NB4 (cell line): ENCODE measurements around the gene RPS6KA3.
"Not testable (repeated sequence)": the region's sequence is repeated elsewhere in the genome, so short reads cannot be mapped to it uniquely, and the experiment has no call there.

ENCODE experiments used
- DNase-seq: peaks from one replicate; pipeline ENCODE4 v3.0.0; 2010; ENCODE audit warnings: low read depth
- H3K4me3 ChIP-seq: one replicate; pipeline ENCODE4 v1.5.1; 2011; ENCODE audit warnings: mild to moderate bottlenecking, low read depth, low read length, moderate library complexity
- CTCF ChIP-seq: IDR thresholded peaks from one replicate; pipeline ENCODE4 v1.5.1; 2012; ENCODE audit warnings: low read depth, low read length
- MAX ChIP-seq: IDR thresholded peaks from 2 replicates; pipeline ENCODE4 v1.6.1; 2011; ENCODE audit warnings: low read depth, low read length
- MYC ChIP-seq: IDR thresholded peaks from 2 replicates; pipeline ENCODE4 v1.6.1; 2011; ENCODE audit warnings: low read depth, low read length
- POLR2A ChIP-seq: IDR thresholded peaks from 2 replicates; pipeline ENCODE4 v1.6.1; 2011; ENCODE audit warnings: mild to moderate bottlenecking; ENCODE audit not compliant: insufficient read length; ENCODE audit errors: extremely low read depth

The RPS6KA3 gene

GRCh38 chrX:20129547-20129946 is 137.2 kb downstream of the RPS6KA3 start:
- H3K4me3 ChIP-seq = no peak overlapping the region
- TF ChIP-seq MAX = no peak
- TF ChIP-seq CTCF = no peak
- no peak for TF ChIP-seq POLR2A
- no peak for TF ChIP-seq MYC
- DNase-seq = no peak

GRCh38 chrX:20128670-20129069 is 138.0 kb downstream of the RPS6KA3 start:
- no peak for TF ChIP-seq CTCF
- no peak for TF ChIP-seq MYC
- TF ChIP-seq POLR2A = no peak
- TF ChIP-seq MAX = no peak
- DNase-seq = no peak
- H3K4me3 ChIP-seq = no peak overlapping the region

- not testable (repeated sequence) for DNase-seq, H3K4me3 ChIP-seq
These were observed 139.3 kb downstream of the RPS6KA3 start for GRCh38 chrX:20127440-20127839.

- DNase-seq, H3K4me3 ChIP-seq: not testable (repeated sequence)
These were observed 139.9 kb downstream of the RPS6KA3 start for GRCh38 chrX:20126833-20127232.

- no peak overlapping the region for H3K4me3 ChIP-seq
- TF ChIP-seq MYC (no peak), POLR2A (no peak), CTCF (no peak), MAX (no peak)
- DNase-seq = no peak
These were observed 141.7 kb downstream of the RPS6KA3 start for GRCh38 chrX:20124964-20125363.

GRCh38 chrX:20118065-20118824 is 148.5 kb downstream of the RPS6KA3 start:
- no peak overlapping the region for H3K4me3 ChIP-seq
- no peak for TF ChIP-seq MAX
- no peak for DNase-seq

GRCh38 chrX:20116577-20117240 is 150.0 kb downstream of the RPS6KA3 start, which contains the start of gene MAP7D2:
Gene MAP7D2, minus strand, starts transcription at chrX:20116907. Its CDS starts 28 bp downstream, at chrX:20116879.
- TF ChIP-seq CTCF (no peak), MAX (no peak), POLR2A (no peak), MYC (no peak)
- no peak for DNase-seq
- no peak within 1 kb of the TSS for H3K4me3 ChIP-seq
